Muscle of leg (tissue), 11 donors: Measurements from ENCODE around the gene SLC2A2. TPM values are rescaled to one million over a fixed set of nuclear protein-coding genes. Genes with fewer than 3 reads are reported as not detected.

ENCODE experiments used
- DNase-seq: peaks from one replicate; pipeline ENCODE4 v3.0.0; 2013
- H3K27ac ChIP-seq: one replicate; pipeline ENCODE4 v1.5.1; 2013; ENCODE audit warnings: mild to moderate bottlenecking, low read length, control low read depth
- H3K27me3 ChIP-seq: one replicate; pipeline ENCODE4 v1.6.1; 2013; ENCODE audit warnings: low read length; ENCODE audit not compliant: control insufficient read depth, insufficient read depth
- H3K36me3 ChIP-seq: one replicate; pipeline ENCODE4 v1.6.1; 2013; ENCODE audit warnings: low read length; ENCODE audit not compliant: control insufficient read depth, insufficient read depth
- H3K4me1 ChIP-seq: one replicate; pipeline ENCODE4 v1.6.1; 2013; ENCODE audit warnings: low read length; ENCODE audit not compliant: control insufficient read depth, insufficient read depth
- H3K4me3 ChIP-seq: one replicate; pipeline ENCODE4 v1.5.1; 2013; ENCODE audit warnings: low read length, control low read depth
- H3K9me3 ChIP-seq: replicated peaks from 2 replicates; pipeline ENCODE4 v1.6.1; 2013; ENCODE audit warnings: low read depth, low read length; ENCODE audit not compliant: control insufficient read depth
- WGBS: methylation state at CpG from one replicate; pipeline ENCODE4 v1.1.5; 2013; ENCODE audit warnings: missing lambda C conversion rate; ENCODE audit not compliant: insufficient coverage; 5-methylcytosine and 5-hydroxymethylcytosine counted together
- polyA plus RNA-seq, 8 donors: library from polyadenylated mRNA; unstranded; fragments of 120-200 nt; gene quantifications; one replicate each; pipeline versions ENCODE4 v1.2.1 to v1.2.3, GENCODE V29; 2013; ENCODE audit warnings: inconsistent platforms in 1 of 8, low replicate concordance in 1 of 8; ENCODE audit not compliant: insufficient read length in 8 of 8, insufficient read depth in 1 of 8
- total RNA-seq: library from RNA; stranded (reverse); fragments of 120-200 nt; gene quantifications from one replicate; pipeline ENCODE4 v1.2.4, GENCODE V29; 2013

Gene SLC2A2
- total and polyA plus RNA-seq, 9 donors = under 0.01 to 10.6 (median 0.46) TPM; not detected in 3

DNA sequence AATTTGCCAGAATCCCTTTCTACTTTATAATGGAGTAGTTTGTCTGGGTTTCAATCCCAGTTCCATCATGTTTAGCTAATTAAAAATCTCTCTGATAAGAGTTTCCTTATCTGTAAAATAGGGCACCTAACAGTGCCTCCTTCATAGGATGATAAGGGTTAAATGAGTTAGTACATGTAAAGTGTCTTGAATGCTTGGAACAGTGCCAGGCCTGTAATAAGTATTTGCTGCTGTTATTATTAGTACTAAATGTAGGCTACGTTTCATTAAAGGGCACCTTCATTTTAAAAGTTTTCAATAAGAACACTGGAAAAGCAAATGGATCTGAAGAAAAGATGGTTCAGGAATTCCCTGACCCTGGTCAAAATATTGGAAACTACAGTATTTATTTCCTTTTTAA lies 11.8 kb upstream of the SLC2A2 start:
- no peaks in the 10 kb centered on the region for H3K27me3 ChIP-seq
- no peaks in the 10 kb centered on the region for H3K4me1 ChIP-seq
- no peak overlapping the region for H3K4me3 ChIP-seq
- no CpG with 5 or more reads among the region's 1 CpG for WGBS
- no peaks in the 10 kb centered on the region for H3K36me3 ChIP-seq
- DNase-seq = peak; percentile 24
- no peaks in the 10 kb centered on the region for H3K9me3 ChIP-seq
- H3K27ac ChIP-seq = no peak overlapping the region

DNA sequence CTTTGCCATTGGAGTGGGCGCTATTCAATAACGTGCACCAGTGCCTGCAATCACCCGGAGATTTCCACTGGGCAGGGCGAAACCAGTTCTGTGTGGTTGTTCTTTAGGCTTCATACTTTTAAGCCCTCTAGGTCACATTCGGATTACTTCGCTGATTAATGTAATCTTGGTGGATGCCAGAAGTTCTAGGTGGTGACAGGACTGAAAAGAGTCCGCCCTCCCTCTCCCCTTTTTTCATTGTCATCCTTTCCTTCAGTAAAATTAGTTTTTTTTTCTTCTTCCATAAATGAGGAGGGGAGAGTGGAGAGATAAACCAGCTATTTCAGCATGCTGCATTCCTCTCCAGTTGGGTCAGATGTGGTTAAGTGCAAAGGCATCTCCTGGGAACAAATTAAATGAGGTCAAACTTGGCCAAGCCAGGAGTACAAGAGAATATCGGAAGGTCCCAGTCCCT lies 2.3 kb upstream of the SLC2A2 start:
- Histone ChIP-seq H3K27ac (no peak overlapping the region), H3K4me3 (no peak overlapping the region), H3K9me3 (no peaks in the 10 kb centered on the region), H3K4me1 (peaks cover 5% of the 10 kb centered on the region), H3K36me3 (no peaks in the 10 kb centered on the region), H3K27me3 (peaks cover 12% of the 10 kb centered on the region)
- 17% methylated on average over 4 of the region's 8 CpGs for WGBS
- DNase-seq = peak; percentile 65

DNA sequence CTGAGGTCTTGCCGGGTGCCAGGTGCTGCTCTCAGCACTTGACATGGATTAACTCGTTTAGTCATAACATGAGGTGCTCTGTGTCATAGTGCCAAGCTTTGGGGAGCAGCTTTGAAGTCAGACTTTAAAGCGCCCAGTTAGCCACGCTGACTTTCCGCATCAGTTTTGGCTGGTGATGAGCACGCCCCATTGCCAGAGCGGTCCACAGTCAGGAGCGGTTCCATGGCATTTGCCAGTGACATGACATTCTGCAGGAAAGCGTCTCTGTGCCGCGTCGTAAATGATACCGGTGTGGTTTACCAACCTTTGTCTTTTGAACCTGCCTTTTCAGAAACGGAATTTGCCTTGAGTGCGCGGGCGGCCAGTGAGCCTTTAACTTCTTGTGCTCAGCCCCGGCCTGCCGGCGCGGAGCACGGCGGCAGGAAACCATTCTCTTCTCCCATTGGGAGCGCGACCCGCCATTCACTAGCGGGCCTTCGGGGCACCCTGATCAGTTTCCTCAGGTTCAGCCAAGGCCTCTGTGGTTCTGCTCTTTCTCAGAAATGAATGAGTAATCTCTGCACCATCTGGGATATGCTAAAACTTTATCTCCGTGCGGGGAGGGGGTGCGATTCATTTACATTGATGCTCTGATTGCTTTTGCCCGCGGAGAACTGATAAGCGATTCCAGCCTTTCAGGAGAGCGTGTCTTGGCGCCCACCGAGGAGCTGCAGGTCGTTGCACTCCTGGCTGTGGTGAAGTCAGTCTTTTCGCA lies 1.7 kb upstream of the SLC2A2 start:
- Histone ChIP-seq H3K27me3 (peaks cover 12% of the 10 kb centered on the region), H3K4me3 (peak overlapping the region; percentile 19), H3K9me3 (no peaks in the 10 kb centered on the region), H3K4me1 (peaks cover 5% of the 10 kb centered on the region), H3K36me3 (no peaks in the 10 kb centered on the region), H3K27ac (no peak overlapping the region)
- 7% methylated on average over 39 of the region's 39 CpGs for WGBS
- DNase-seq = peak; percentile 64

DNA sequence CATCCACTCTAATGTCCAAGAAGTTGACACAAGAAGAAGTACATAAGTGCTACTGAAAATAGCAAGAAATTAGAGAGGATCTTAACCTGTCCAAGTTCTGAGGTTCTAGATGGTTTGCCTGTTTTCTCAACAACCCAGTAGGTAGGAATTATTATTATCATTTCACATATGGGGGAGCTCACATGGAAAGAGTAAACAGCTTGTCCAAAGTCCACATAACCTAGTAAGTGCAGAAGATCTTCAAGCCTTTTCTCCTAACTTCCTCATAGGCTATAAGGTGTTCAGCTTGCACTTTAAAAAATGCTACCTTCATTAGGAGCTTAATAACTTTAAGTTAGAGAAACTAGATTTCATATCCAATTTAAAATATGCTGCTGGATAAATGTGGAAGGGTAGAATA lies 3.0 kb downstream of the SLC2A2 start:
- DNase-seq = no peak

DNA sequence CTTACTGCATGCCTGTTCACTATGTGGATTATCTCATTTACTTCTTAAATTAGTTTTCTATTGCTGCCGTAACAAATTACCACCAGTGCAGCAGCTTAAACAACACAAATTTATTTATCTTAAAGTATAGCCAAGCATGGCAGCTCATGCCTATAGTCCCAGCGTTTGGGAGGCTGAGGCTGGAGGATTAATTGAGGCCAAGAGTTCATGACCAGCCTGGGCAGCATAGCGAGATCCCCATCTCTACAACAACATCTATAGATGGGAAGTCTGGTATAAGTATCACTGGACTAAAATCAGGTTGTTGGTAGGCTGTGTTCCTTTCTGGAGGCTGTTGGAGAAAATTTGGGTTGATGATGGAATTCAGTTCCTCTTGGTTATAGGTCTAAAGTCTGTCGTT lies 5.1 kb downstream of the SLC2A2 start:
- H3K4me1 ChIP-seq = no peaks in the 10 kb centered on the region
- no peak for DNase-seq
- no CpG with 5 or more reads among the region's 4 CpGs for WGBS

More for the DNA sequence above, 3.0 kb downstream of the SLC2A2 start:
- Histone ChIP-seq H3K27me3 (peaks cover 14% of the 10 kb centered on the region), H3K36me3 (no peaks in the 10 kb centered on the region), H3K27ac (no peak overlapping the region), H3K4me3 (no peak overlapping the region), H3K4me1 (peaks cover 3% of the 10 kb centered on the region), H3K9me3 (no peaks in the 10 kb centered on the region)

DNA sequence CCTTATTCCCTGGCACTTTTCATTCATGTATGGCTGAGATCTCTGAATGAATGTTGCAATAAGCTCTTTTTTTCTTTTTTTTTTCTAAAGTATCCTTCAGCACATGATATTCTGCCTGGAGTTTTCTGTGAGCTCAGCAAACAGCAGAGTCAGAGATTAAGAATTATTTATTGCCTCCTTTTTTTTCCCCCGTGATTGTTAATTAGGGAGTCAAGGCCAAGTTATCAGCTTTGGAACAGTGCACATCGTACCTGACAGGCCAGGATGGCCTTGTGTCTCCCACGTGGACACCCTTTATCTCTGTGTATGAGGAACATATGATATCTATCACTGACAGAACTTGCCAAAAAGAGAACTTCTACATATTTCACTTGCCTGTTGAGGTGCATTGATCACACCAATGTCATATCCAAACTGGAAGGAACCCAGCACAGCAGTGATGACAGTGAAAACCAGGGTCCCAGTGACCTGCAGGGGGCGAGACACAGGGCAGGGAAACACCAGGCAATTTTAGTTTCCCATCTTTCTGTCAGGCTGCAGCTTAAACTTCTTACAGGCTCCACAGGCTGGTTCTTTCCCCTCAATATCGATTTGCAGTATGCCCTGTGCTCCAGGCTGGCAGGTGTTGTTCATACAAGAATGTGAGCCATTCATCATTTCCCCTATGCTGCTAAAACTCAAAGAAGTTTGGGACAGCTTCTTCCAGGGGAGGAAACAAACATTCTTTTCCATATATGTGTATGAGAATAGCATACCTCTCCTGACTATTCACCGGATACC lies 8.2 kb downstream of the SLC2A2 start:
- H3K4me1 ChIP-seq = no peaks in the 10 kb centered on the region
- peaks cover 2% of the 10 kb centered on the region for H3K27me3 ChIP-seq
- no peak overlapping the region for H3K27ac ChIP-seq
- no peaks in the 10 kb centered on the region for H3K9me3 ChIP-seq
- DNase-seq = no peak
- H3K4me3 ChIP-seq = no peak overlapping the region
- 29% methylated on average over 1 of the region's 6 CpGs for WGBS
- H3K36me3 ChIP-seq = no peaks in the 10 kb centered on the region

More for the DNA sequence above, 5.1 kb downstream of the SLC2A2 start:
- H3K27me3 ChIP-seq = peaks cover 2% of the 10 kb centered on the region
- no peaks in the 10 kb centered on the region for H3K9me3 ChIP-seq
- H3K27ac ChIP-seq = no peak overlapping the region
- no peaks in the 10 kb centered on the region for H3K36me3 ChIP-seq
- no peak overlapping the region for H3K4me3 ChIP-seq

DNA sequence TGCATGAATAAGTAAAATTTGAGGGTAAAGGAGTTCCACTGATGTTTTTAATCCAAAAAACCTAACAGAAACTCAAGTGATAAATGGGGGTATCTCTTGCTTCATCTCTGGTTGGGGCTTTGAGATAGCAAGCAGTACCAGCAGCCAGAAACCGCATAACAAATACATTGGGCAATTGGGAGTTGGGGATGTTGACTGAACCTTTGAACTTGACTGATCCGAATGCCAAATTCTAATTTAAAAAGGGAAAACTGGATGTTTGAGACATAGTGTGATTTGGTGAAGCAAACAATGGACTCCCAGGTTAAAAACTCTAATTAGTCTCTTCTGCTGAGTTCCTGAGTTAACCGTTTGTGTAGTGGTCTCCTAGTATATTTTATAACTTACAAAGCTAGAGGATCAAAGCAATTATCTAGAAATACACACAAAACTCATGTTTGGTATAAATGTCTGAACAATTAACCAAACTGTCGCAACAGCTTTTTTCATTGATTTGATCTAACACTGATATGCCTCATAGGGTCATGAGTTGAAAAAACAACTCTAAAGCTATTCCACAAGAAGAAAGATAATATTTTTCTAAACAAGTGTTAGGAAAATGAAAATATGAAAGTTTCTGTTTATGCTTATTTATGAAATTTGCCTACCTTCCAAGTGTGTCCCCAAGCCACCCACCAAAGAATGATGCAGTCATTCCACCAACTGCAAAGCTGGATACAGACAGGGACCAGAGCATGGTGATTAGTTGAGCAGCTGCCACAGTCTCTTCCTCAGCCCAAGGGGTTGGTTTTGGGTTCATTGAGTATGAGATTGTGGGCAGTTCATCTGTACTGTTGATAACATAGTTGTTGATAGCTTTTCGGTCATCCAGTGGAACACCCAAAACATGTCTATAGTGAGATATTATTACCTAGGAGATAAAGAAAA lies 12.4 kb downstream of the SLC2A2 start:
- no peaks in the 10 kb centered on the region for H3K27me3 ChIP-seq
- DNase-seq = no peak
- H3K4me3 ChIP-seq = no peak overlapping the region
- no peaks in the 10 kb centered on the region for H3K9me3 ChIP-seq
- H3K27ac ChIP-seq = no peak overlapping the region
- H3K4me1 ChIP-seq = no peaks in the 10 kb centered on the region
- WGBS = 100% methylated on average over 1 of the region's 5 CpGs
- no peaks in the 10 kb centered on the region for H3K36me3 ChIP-seq

DNA sequence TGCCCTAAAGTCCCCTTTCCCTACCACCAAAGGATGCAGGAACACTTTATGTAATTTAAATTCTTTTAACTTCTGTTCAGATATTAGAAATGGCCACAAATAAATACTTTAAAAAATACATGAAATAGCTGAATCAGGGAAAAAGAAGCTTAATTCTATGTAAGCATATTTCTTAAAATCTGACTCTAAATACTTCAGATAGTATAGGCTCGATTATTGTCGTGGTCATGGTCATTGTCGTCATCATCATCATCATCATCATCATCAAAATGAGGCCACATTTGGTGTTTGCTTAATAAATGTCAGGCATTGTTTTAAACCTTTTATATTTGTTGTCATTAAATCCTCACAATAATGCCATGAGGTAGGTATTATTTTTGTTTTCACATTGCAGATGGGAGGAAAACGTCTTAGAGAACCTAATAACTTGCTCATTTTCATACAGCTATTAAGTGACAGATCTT lies 14.6 kb downstream of the SLC2A2 start:
- Histone ChIP-seq H3K4me3 (no peak overlapping the region), H3K27ac (no peak overlapping the region), H3K36me3 (no peaks in the 10 kb centered on the region), H3K4me1 (no peaks in the 10 kb centered on the region), H3K27me3 (no peaks in the 10 kb centered on the region), H3K9me3 (no peaks in the 10 kb centered on the region)
- no peak for DNase-seq
- no CpG with 5 or more reads among the region's 4 CpGs for WGBS

DNA sequence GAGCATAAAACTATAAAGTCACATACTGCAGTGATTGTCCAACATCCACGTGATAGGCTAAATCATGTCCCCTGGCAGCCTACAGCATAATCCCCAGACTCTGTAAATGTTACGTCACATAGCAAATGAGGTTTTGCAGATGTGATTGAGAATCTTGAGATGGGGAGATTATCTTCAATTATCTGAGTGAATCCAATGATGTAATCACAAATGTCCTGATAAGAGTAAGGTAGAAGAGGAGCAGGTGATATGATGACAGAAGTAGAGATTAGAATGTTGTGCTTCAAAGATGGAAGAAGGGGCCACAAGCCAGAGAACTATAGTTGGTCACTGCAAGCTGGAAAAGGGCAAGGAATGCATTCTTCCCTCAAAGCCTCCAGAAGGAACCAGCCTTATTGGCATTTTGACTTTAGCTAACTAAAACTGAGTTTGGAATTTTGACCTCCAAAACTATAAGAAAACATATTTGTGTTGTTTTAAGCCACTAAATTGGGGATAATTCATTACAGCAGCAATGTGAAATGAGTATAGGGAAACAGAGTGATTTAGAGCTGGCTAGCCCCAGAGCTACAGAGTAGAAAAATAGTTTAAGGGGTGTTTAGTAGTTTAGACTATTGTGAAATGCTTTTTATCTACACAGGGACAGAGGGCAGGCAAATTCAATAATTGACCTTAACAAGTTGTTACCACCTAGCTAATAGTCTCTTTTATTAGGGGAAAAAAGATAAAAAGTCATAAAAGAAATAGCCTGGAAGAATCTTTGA lies 15.2 kb downstream of the SLC2A2 start:
- DNase-seq = no peak
- H3K9me3 ChIP-seq = no peaks in the 10 kb centered on the region
- no peaks in the 10 kb centered on the region for H3K4me1 ChIP-seq
- no peak overlapping the region for H3K27ac ChIP-seq
- no peaks in the 10 kb centered on the region for H3K27me3 ChIP-seq
- H3K4me3 ChIP-seq = no peak overlapping the region
- WGBS = no CpG with 5 or more reads among the region's 2 CpGs
- no peaks in the 10 kb centered on the region for H3K36me3 ChIP-seq
